GM12878 (cell line): ENCODE data around the gene UNK.

Source experiments
- ATF3 ChIP-seq: IDR thresholded peaks from 2 replicates; pipeline ENCODE4 v1.6.1; 2011; ENCODE audit warnings: low read depth, mild to moderate bottlenecking, low read length, moderate library complexity, borderline replicate concordance; ENCODE audit errors: extremely low read depth
- CTCF ChIP-seq, 3 experiments: IDR thresholded peaks in 2 of 3; conservative IDR thresholded peaks in 1 of 3; 2 replicates each; pipeline ENCODE4 v1.5.1; 2011; ENCODE audit warnings: low read depth in 3 of 3, low read length in 3 of 3, mild to moderate bottlenecking in 3 of 3, control low read depth in 2 of 3, moderate library complexity in 2 of 3, inconsistent platforms in 1 of 3, mixed read lengths in 1 of 3; ENCODE audit not compliant: control insufficient read depth in 2 of 3, insufficient read depth in 1 of 3; ENCODE audit errors: extremely low read depth in 1 of 3
- JUND ChIP-seq: IDR thresholded peaks from 2 replicates; pipeline ENCODE4 v1.6.1; 2012; ENCODE audit warnings: low read depth, mild to moderate bottlenecking, low read length, improper control_type of control experiment, moderate library complexity
- PAX5 ChIP-seq: IDR thresholded peaks from 2 replicates; pipeline ENCODE4 v1.6.1; 2011; ENCODE audit warnings: low read depth, low read length, borderline replicate concordance
- REST ChIP-seq: IDR thresholded peaks from 2 replicates; pipeline ENCODE4 v1.6.1; 2012; ENCODE audit warnings: mild to moderate bottlenecking, low read depth, low read length

DNA sequence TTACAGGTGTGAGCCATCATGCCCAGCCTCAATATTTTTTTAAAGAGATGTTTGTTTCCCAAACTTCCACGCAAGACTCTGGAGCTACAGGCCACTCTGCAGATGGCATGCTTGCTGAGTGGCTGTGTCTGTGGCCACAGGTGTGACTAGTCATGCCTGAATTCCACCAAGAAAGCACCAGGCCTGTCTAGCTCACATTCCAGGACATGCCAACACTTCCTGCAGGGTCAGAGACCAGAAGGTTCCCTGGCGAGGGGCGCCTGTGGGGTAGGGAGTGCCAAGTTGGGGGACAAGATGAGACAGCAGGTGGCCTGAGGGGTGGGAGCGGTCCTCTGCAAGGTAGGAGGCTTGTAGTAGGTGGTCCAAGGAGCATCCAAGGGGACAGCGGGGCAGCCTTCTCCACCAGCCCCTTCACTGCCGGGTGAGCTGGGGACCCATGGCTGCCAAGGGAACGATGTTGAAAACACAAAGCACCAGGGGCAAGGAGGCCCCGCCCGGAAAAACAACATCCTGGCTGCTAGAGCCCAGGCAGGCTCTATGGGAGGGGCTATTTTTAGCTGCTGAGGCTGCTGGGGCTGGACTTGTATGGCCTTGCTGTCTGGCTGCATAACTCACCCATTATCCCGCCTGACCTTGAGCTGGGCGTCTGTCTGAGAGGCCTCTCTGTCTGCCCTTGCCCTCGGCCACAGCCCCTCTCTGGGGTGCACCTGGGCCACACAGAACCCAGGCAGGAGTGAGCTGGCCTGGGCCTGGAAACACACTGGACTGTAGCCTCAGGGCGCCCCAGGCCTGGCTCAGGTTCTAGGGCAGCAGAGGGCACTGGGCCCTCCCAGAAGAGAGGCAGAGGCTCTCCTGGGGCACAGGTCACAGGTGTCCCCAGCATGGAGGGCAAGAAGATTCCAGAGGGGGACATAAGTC, 88.1 kb downstream of the UNK start:
- TF ChIP-seq REST: no peak
- no peak for TF ChIP-seq ATF3
- TF ChIP-seq CTCF (IDR thresholded peaks at IDR 0.05 in 2 of 3, conservative IDR thresholded peaks at IDR 0.05 in 1 of 3; ENCODE audit: control insufficient read depth in 2 of 3, extremely low read depth in 1 of 3, insufficient read depth in 1 of 3, low read depth in 3 of 3, low read length in 3 of 3): no peak
- TF ChIP-seq PAX5: no peak
- no peak for TF ChIP-seq JUND
